ENCODE data around the gene KRT78. TPM values are rescaled to one million over a fixed set of nuclear protein-coding genes. Genes with fewer than 3 reads are reported as not detected.

Gene KRT78
- total and polyA plus RNA-seq, 4 donors, result 0.06 TPM; not detected in 3

GRCh38 chr12:52822771-52823510, 25.9 kb downstream of the KRT78 start:
- 75% methylated on average over 16 of the region's 16 CpGs for WGBS
- H3K4me3 ChIP-seq (ENCODE audit: low read depth in 1 of 3, low read length in 3 of 3), result no peak overlapping the region
- H3K4me1 ChIP-seq (ENCODE audit: control insufficient read depth in 4 of 4, insufficient read depth in 4 of 4, low read length in 3 of 4), result no peaks in the 10 kb centered on the region
- H3K27ac ChIP-seq (ENCODE audit: low read depth in 1 of 2, low read length in 2 of 2), result no peak overlapping the region
- H3K9me3 ChIP-seq (ENCODE audit: control insufficient read depth in 4 of 4, low read length in 3 of 4), result no peaks in the 10 kb centered on the region
- DNase-seq (ENCODE audit: low spot score), result no peak
- no peaks in the 10 kb centered on the region for H3K27me3 ChIP-seq (ENCODE audit: control insufficient read depth in 4 of 4, insufficient read depth in 4 of 4, low read length in 3 of 4)
- H3K36me3 ChIP-seq (ENCODE audit: control insufficient read depth in 4 of 4, insufficient read depth in 3 of 4, low read depth in 1 of 4, low read length in 3 of 4), result no peaks in the 10 kb centered on the region
- TF ChIP-seq FOXA1 (IDR thresholded peaks at IDR 0.05) (no peak), YY1 (IDR thresholded peaks at IDR 0.05) (no peak), RAD21 (IDR thresholded peaks at IDR 0.05) (no peak), CTCF (IDR thresholded peaks at IDR 0.05; ENCODE audit: low read depth, low read length, missing input control) (no peak), MAX (IDR thresholded peaks at IDR 0.05) (no peak), ZBTB33 (IDR thresholded peaks at IDR 0.05) (no peak), SP1 (IDR thresholded peaks at IDR 0.05) (no peak), EGR1 (IDR thresholded peaks at IDR 0.05; ENCODE audit: low read depth in 2 of 2) (no peak)
- no peak overlapping the region for H3K9ac ChIP-seq (ENCODE audit: low read depth in 1 of 2, low read length in 2 of 2)

GRCh38 chr12:52821826-52822660, 26.8 kb downstream of the KRT78 start:
- no peaks in the 10 kb centered on the region for H3K4me1 ChIP-seq (ENCODE audit: control insufficient read depth in 4 of 4, insufficient read depth in 4 of 4, low read length in 3 of 4)
- no peaks in the 10 kb centered on the region for H3K36me3 ChIP-seq (ENCODE audit: control insufficient read depth in 4 of 4, insufficient read depth in 3 of 4, low read depth in 1 of 4, low read length in 3 of 4)
- no peak overlapping the region for H3K4me3 ChIP-seq (ENCODE audit: low read depth in 1 of 3, low read length in 3 of 3)
- H3K27ac ChIP-seq (ENCODE audit: low read depth in 1 of 2, low read length in 2 of 2), result no peak overlapping the region
- no peaks in the 10 kb centered on the region for H3K27me3 ChIP-seq (ENCODE audit: control insufficient read depth in 4 of 4, insufficient read depth in 4 of 4, low read length in 3 of 4)
- H3K9ac ChIP-seq (ENCODE audit: low read depth in 1 of 2, low read length in 2 of 2), result no peak overlapping the region
- no peak for DNase-seq (ENCODE audit: low spot score)
- H3K9me3 ChIP-seq (ENCODE audit: control insufficient read depth in 4 of 4, low read length in 3 of 4), result no peaks in the 10 kb centered on the region
- WGBS, result 83% methylated on average over 10 of the region's 10 CpGs
- TF ChIP-seq CTCF (IDR thresholded peaks at IDR 0.05; ENCODE audit: low read depth, low read length, missing input control) (no peak), GABPA (IDR thresholded peaks at IDR 0.05 in 1 of 2, conservative IDR thresholded peaks at IDR 0.05 in 1 of 2) (no peak)
